Fibroblast of peridontal ligament (primary cell): ENCODE results near the gene LARP1.
A peak's percentile ranks its signal among the peaks of the same experiment; 100 is the strongest.

ENCODE experiments used
- DNase-seq: peaks from one replicate; pipeline ENCODE4 v3.0.0-alpha.2; 2010; ENCODE audit errors: extremely low read depth

The LARP1 gene

DNA sequence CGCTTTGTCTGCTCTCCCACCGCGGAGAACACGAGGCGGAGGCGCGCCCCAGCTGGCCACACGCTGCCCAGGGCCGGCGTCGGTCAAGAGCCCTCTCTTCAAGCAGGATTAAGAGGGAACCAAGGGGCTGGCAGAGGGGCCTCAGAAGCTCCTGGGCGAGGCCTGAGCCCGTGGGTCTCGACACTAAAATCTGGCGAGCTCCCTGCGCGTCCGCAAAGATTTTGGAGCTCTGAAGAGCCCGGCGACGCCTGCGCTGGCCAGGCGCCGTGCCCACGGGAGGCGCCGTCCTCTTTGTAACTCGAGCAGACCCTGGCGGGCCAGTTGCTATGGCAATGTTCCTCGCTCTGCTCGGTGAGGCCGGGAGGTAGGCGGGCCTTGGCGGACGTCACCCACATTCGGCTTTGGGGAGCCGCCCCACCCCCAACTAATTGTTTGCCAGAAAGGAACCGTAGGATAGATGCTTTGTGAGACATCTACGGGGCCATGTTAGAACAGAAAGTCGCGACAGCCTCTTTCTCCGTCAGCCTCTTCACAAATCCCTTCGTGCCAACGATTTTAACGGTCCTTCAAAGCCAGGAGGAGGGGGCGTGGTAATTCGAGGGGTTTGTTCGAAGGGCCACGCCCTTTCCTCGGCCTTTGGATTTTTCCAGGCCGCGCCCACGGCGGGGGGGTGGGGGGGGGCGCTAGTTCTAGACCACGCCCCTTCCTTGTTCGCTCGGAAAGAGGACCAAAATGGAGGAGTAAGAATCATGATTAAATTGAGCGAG, 102.5 kb downstream of the LARP1 start:
- peak; percentile 96 for DNase-seq

DNA sequence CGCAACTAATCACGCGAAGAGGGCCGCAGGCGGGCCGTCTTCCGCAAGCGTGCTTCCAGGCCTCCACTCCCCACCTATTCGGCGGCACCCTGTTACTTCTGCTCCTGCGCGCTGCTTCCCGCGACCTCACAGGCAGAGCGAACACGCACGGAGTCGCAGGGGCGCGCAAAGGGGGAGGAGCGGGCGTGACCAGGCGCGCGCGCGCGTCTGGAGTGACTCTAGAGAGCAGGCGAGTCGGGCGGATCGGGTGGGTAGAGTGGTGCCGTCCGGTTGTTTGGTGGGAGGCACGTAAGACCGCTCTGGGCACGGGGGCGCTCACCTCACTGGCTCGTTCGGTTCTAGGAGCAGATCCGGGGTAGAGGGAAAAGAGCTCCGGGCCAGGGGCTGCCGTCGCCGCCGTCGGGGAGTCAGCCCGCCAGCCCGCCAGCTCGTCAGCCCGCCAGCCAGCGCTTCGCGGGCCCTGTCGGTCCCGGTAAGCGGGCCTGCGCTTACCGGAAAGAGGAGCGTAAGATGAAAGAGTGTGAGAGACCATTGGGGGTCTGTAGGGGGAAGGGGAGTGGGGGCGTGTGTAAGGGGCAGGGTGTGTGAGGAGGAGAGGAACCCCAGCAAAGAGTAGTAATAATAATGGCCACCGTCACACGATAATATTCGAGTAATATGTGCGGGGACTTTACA, 103.3 kb downstream of the LARP1 start, which contains the start of gene CNOT8:
CNOT8 (plus strand) TSS at position 331 of the 675 bp plus-strand sequence. CDS start 4,652 bp downstream, outside the sequence.
- peak; percentile 96 for DNase-seq

DNA sequence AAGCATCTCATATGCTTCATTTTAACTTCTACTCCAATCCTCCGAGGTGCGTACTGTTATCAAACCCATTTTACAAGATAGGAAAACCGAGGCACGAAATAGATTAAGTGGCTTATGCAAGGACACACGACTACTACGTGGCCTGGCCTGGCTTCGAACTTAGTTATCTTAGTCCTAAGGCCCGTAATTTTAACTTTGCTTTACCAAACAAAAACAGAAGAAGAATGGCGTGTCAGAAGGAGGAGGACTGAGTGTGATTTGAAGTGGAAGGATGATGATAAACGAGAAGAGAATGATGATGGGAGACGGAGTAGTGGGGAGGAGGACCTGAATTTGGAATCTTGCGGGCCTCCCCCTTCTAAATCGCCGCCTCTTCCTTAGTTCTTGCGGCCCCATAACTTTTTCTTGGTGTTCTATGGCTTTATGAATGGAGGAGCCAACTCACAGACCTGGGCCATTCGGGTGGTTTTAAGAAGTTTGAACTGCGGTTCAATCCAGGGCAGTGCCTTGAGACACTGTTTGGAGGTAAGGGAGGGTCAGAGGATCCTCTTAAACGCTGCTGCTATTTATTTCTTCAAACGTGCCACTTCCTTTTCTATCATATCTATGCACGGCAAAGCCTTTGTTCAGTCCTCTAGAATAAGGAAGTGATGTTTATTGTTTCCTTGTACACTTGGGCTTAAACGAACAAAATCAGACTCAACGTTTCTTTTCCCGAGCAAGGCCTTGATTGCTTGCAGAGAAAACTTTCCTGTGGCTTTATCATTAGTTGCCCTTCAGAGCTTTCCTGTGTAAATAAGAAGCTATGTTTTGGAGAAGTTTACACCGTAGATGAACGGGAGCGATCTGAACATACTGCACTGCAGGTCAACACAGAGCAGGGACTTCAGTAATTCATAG, 104.0 kb downstream of the LARP1 start:
- peak; percentile 20 for DNase-seq

DNA sequence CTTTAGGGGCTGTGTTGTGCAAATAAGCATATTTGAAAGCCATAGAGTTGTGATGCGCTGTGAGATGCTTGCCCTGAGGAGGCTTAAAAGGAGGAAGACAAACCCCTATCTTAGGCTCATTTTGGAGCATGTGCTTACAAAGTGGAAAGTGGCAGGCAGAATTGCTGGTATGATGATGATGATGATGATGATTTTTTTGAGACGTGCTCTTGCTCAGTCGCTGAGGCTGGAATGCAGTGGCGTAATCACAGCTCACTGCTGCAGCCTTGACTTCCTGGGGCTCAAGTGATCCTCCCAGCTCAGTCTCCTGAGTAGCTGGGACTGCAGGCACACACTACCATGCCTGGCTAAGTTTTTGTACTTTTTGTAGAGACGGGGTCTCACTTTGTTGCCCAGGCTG, 104.9 kb downstream of the LARP1 start:
- DNase-seq = peak; percentile 61

DNA sequence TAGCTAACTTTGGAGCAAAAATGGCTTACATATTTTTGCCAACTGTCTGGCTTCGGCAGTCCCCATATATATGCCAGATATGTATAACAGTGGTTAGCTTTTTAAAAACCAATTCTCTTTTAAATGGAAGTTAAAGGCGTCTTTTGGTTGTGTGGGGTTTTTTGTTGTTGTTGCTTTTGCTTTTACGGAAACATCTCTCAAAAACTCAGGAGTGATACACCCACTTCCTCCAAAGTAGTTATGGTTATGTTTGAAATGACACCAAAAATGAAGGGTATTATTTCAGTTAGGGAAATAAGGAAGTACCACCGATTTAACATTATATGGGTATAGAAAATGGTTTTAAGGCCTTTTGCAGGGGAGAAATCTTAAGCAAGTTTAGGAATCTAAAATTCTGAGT, 105.6 kb downstream of the LARP1 start:
- no peak for DNase-seq

DNA sequence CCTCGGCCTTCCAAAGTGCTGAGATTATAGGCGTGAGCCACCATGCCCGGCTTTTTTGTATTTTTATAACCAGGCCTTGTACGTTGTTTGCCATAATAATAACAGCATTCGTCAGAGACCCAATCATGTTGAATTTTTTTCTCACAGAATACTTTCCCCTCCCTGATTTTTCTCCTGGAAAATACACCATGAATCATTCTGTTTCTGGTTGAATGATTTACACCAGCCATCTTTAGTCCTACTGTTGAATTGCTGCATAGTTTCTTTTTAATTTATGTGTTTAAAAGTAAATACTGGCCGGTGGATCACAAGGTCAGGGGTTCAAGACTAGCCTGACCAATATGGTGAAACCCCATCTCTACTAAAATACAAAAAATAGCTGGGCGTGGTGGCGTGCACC, 106.8 kb downstream of the LARP1 start:
- DNase-seq = peak; percentile 7

DNA sequence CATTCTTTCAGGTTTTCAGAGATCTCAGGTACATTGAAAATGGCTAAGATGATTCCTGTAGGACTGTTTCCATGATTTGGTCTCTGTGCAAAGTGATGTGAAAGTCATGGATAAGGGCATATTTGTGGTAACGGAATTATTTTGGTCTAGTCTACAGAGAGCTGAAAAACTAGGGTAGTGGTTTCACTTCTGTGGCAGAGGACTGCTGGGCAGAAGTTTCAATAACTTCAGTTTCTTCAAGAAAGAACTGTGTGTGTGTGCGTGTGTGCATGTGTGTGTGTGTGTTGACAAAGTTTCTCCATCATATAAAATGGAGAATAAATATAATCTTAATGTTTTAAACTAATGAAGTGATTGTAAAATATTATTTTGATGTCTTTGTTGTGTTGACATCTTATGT, 107.6 kb downstream of the LARP1 start:
- peak; percentile 76 for DNase-seq

DNA sequence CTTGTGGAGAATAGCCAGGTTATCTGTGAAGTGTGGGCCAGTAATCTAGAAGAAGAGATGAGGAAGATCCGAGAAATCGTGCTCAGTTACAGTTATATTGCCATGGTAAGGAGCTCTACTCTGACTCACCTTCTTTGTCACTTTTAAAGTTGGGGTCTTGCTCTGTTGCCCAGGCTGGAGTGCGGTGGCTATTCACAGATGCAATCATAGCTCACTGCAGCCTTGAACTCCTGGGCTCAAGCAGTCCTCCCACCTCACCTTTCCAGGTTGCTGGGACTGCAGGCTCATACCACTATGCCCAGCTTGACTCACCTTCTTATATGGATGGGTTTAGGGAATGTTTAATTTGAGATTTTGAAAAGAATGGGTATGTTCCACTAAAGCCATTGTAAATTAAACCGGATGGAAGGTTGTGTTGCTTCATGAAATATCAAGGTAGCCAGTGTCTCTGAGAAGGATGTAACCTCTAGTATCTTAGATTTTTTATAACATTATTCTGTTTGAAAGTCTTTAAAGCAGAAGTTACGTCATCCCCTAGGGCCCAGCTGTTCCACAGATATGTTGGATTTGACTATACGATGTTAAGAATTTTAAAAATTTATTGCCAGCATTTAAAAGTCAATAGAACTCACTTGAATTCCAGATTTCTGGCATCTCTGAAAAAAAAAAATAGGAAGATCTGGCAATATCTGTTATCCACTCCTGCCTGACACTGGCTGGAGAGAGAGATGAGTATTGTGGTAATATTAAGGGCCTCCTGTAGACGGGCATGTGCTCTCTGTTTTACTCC, 108.3 kb downstream of the LARP1 start:
- DNase-seq = peak; percentile 14

DNA sequence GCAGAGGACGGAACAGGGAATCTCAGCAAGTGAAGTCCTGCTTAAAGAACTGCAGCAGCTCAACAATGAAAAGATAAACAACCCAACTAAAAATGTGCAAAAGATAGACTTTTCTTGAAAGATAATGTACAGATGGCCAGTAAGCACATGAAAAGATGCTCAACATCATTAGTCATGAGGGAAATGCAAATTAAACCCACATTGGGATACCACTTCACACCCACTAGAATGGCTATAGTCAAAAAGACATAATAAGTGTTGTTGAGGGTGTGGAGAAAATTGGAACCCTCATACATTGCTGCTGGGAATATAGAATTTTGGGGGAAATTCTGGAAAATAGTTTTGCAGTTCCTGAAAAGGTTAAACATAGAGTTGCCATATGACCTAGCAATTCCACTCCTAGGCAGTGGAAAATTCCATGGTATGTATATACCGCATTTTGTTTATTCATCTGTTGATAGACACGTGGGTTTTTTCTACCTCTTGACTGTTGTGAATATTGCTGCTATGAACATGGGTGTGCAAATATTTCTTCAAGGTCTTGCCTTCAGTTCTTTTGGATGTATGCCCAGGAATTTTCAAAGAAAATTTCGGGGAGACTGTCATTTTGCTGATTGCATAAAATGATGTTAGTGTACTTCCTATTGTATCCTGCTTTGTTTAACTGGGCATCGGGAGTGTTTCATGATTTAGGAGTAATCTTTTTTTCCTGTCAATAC, 110.4 kb downstream of the LARP1 start:
- DNase-seq = peak; percentile 10

DNA sequence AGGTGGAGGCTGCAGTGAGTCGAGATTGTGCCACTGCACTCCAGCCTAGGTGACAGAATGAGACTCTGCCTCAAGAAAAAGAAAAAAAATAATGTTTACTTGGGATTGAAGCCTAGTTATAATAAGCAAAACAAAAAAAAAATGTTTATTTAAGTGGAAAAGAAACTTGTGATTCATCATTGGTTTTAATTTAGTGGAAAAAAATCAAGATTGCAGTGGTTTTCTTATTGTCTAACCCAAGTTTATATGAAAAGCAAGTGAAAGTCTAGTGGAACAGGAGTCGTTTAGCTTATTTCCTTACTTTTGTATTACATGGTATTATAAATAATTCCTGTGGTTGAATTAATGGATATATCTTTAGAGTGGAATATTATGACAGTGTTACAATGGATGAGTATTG, 111.7 kb downstream of the LARP1 start:
- DNase-seq = peak; percentile 68
